Fibroblast of villous mesenchyme (primary cell): ENCODE data around the gene ATP1A3. TPM values are rescaled to one million over a fixed set of nuclear protein-coding genes. Genes with fewer than 3 reads are reported as not detected.
A peak's percentile ranks its signal among the peaks of the same experiment; 100 is the strongest.

Source experiments
- DNase-seq: peaks from one replicate; pipeline ENCODE4 v3.0.0-alpha.2; 2010; ENCODE audit warnings: low read depth
- H3K4me3 ChIP-seq: 2 replicates; pipeline ENCODE4 v1.5.1; 2011; ENCODE audit warnings: low read depth, mild to moderate bottlenecking, low read length
- total RNA-seq: library from RNA; depleted of rRNA; stranded (reverse); fragments of >200 nt; gene quantifications from 2 replicates; pipeline ENCODE4 v1.2.3, GENCODE V29; 2012
- TF ChIP-seq, protein P1 (sequence below): IDR thresholded peaks from 2 replicates; pipeline ENCODE4 v1.5.1; 2012; ENCODE audit warnings: low read depth, mild to moderate bottlenecking, low read length; ENCODE audit not compliant: insufficient read depth

ATP1A3 gene
- total RNA-seq, 1 donor = not detected

- TF ChIP-seq, protein P1, sequence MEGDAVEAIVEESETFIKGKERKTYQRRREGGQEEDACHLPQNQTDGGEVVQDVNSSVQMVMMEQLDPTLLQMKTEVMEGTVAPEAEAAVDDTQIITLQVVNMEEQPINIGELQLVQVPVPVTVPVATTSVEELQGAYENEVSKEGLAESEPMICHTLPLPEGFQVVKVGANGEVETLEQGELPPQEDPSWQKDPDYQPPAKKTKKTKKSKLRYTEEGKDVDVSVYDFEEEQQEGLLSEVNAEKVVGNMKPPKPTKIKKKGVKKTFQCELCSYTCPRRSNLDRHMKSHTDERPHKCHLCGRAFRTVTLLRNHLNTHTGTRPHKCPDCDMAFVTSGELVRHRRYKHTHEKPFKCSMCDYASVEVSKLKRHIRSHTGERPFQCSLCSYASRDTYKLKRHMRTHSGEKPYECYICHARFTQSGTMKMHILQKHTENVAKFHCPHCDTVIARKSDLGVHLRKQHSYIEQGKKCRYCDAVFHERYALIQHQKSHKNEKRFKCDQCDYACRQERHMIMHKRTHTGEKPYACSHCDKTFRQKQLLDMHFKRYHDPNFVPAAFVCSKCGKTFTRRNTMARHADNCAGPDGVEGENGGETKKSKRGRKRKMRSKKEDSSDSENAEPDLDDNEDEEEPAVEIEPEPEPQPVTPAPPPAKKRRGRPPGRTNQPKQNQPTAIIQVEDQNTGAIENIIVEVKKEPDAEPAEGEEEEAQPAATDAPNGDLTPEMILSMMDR = no peak
- peak; percentile 8 for DNase-seq
- peak within 1 kb of the TSS; percentile 58 for H3K4me3 ChIP-seq
Observed at GRCh38 chr19:41928221-41928683, 65.8 kb downstream of the ATP1A3 start, which contains the start of gene ERFL. Gene ERFL, minus strand, starts transcription at chr19:41928449. Its CDS starts 15,530 bp downstream, at chr19:41912919.

DNA sequence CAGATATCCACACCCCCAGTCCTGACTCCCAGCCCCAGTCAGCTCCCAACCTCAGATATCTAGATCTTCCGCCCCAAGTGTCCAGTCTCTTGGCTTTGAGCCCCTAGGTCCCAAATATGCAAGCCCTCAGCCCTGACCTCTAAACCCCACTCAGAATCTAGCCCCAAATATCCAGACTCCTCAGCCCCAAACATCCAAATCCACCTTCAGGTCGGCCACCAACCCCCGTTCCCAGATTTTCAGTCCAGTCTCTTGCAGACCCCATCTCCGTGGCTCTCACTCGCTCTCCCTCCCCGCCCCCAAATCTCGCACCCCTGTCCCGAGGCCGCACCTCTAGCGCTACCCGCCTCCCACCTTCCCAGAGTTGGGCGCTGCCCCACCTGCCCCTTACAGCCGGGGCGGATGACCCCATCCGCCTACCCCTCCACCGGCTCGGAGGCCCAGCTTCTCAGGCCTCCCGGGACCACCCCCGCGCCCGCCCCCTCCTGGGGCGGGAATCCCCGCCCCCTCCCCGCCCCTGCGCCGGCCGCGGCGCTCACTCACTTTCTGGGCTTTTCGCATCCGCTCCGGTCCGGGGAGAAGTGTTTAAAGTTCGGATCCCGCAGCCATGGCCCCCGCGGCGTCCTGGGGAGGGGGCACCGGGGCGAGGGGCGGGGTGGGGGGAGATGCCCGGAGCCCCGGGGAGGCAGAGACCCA lies 66.4 kb downstream of the ATP1A3 start:
- DNase-seq = no peak
- TF ChIP-seq, protein P1 = no peak
- H3K4me3 ChIP-seq = peak overlapping the region; percentile 58

GRCh38 chr19:41926763-41927496 lies 67.1 kb downstream of the ATP1A3 start:
- H3K4me3 ChIP-seq = no peak overlapping the region
- TF ChIP-seq, protein P1 = no peak
- DNase-seq = no peak

DNA sequence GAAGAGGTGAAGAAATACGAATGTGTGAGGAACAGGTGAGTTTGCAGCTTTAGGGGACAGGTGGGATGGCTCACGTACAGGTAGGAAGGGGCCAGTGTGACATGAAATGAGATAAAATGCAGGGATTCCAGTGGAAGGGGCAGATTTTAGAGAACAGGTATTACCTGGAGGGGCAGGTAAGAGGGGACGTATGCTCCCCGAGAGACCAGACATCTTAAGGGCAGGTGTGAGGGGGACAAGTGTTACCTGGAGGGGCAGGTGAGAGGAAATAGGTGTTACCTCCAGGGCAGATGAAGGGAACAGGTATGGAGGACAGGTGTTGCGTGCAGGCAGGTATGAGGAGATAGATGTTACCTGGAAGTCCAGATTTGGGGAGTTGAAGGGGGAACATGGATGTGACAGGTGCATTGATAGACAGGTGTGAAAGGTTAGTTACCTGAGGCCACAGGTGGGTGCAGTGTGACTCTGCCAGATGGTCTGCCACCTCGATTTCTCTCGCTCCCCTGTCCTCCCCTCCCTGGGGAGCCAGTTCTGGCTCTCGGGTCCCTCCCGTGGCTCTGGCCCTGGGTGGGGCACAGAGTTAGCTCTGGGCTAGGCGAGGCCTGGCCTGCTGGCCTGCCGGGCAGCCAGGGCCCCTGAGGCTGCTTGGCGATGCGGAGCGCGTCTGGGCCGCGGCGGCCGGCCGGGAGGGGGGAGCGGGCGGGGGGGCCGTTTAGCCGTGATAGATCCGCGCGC lies 67.8 kb downstream of the ATP1A3 start:
- H3K4me3 ChIP-seq = no peak overlapping the region
- no peak for DNase-seq
- TF ChIP-seq, protein P1 = no peak

- no peak for DNase-seq
- no peak overlapping the region for H3K4me3 ChIP-seq
- TF ChIP-seq, protein P1 = no peak
Observed at GRCh38 chr19:41925208-41926003, 68.6 kb downstream of the ATP1A3 start.
